AG09319 (cell line): ENCODE data around the gene SBF2.

Experiments
- DNase-seq: peaks from one replicate; pipeline ENCODE4 v3.0.0-alpha.2; 2010; ENCODE audit warnings: low read depth; ENCODE audit errors: extremely low read depth
- CTCF ChIP-seq: IDR thresholded peaks from 2 replicates; pipeline ENCODE4 v1.5.1; 2011; ENCODE audit warnings: low read depth, mild to moderate bottlenecking, inconsistent platforms, low read length, moderate library complexity

SBF2 gene

DNA sequence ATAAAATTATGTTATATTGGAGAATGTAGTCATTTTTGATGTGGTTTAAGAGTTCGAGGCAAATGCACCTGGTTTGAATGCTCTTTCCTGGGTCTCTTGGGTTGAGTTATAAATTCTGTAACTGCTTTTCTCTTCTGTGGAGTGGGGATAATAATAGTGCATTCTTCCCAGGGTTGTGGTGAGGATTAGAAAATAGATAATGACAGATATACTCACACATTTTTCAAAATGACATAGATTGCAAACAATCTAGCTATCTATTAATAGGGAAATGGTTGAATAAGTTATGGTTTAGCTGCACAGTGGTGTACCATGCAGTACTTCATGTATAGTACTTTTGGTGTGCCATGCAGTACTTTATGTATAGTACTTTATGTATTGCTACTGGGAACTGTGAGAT is 562.8 kb downstream of the SBF2 start:
- no peak for DNase-seq
- TF ChIP-seq CTCF, result no peak
